SK-MEL-5 (cell line): ENCODE results near the gene GBE1. TPM values are rescaled to one million over a fixed set of nuclear protein-coding genes. Genes with fewer than 3 reads are reported as not detected.
"Not testable (repeated sequence)": the region's sequence is repeated elsewhere in the genome, so short reads cannot be mapped to it uniquely, and the experiment has no call there.

Experiments used
- DNase-seq: peaks from one replicate; pipeline ENCODE4 v3.0.0-alpha.2; 2016; ENCODE audit warnings: low read depth, low spot score
- in situ Hi-C: cut with HindIII; loops from 2 replicates; pipeline ENCODE4 v1.10.0; 2016; ENCODE audit warnings: low sequenced_read_pairs, high pct_unique_total_duplicates, low pct_unique_long_range_greater_than_20kb
- total RNA-seq: library from RNA; depleted of rRNA; stranded (reverse); fragments of >200 nt; shearing (Covaris generic); gene quantifications from 2 replicates; pipeline ENCODE4 v1.2.3, GENCODE V29; 2014

GBE1 gene
- total RNA-seq, 1 experiment from 2014 or later = 52.6 TPM

GRCh38 chr3:81761904-81762580 lies 597 bp upstream of the GBE1 start:
- no peak for DNase-seq
- in situ Hi-C loops = no loop called here

GRCh38 chr3:81760215-81760614 lies 1.2 kb downstream of the GBE1 start:
- no peak for DNase-seq
- in situ Hi-C loops = no loop called here

- DNase-seq, in situ Hi-C loops: not testable (repeated sequence)
These were observed 2.7 kb downstream of the GBE1 start for GRCh38 chr3:81758771-81759170.

GRCh38 chr3:81758275-81758674 lies 3.2 kb downstream of the GBE1 start:
- in situ Hi-C loops = no loop called here
- DNase-seq = no peak

GRCh38 chr3:81753416-81754027 lies 7.9 kb downstream of the GBE1 start:
- no peak for DNase-seq
- in situ Hi-C loops = no loop called here

GRCh38 chr3:81752604-81753003 lies 8.8 kb downstream of the GBE1 start:
- in situ Hi-C loops = no loop called here
- no peak for DNase-seq

- in situ Hi-C loops = no loop called here
- no peak for DNase-seq
These were observed 12.2 kb downstream of the GBE1 start for GRCh38 chr3:81749265-81749664.

- DNase-seq, in situ Hi-C loops: not testable (repeated sequence)
These were observed 14.2 kb downstream of the GBE1 start for GRCh38 chr3:81747280-81747679.

- in situ Hi-C loops = no loop called here
- no peak for DNase-seq
These were observed 17.1 kb downstream of the GBE1 start for GRCh38 chr3:81744366-81744765.

GRCh38 chr3:81743096-81744025 lies 18.1 kb downstream of the GBE1 start:
- peak; percentile 43 for DNase-seq
- in situ Hi-C loops = no loop called here

- in situ Hi-C loops = no loop called here
- DNase-seq = no peak
These were observed 18.9 kb downstream of the GBE1 start for GRCh38 chr3:81742581-81742980.

- DNase-seq = no peak
- in situ Hi-C loops = no loop called here
These were observed 20.2 kb downstream of the GBE1 start for GRCh38 chr3:81741216-81741615.

- in situ Hi-C loops = no loop called here
- DNase-seq = no peak
These were observed 20.7 kb downstream of the GBE1 start for GRCh38 chr3:81740731-81741130.

- in situ Hi-C loops = no loop called here
- peak; percentile 28 for DNase-seq
These were observed 26.1 kb downstream of the GBE1 start for GRCh38 chr3:81735334-81735733.

- DNase-seq = no peak
- in situ Hi-C loops = no loop called here
These were observed 26.7 kb downstream of the GBE1 start for GRCh38 chr3:81734742-81735141.

GRCh38 chr3:81732642-81733041 lies 28.8 kb downstream of the GBE1 start:
- in situ Hi-C loops = no loop called here
- DNase-seq = no peak

GRCh38 chr3:81728766-81729544 lies 32.5 kb downstream of the GBE1 start:
- in situ Hi-C loops = no loop called here

GRCh38 chr3:81726735-81727134 lies 34.7 kb downstream of the GBE1 start:
- in situ Hi-C loops = no loop called here
- DNase-seq = no peak

More at GRCh38 chr3:81728766-81729544, 32.5 kb downstream of the GBE1 start:
- DNase-seq = no peak
